Omental fat pad (tissue), 4 donors: ENCODE data around the gene AKAP6. TPM values are rescaled to one million over a fixed set of nuclear protein-coding genes. Genes with fewer than 3 reads are reported as not detected.

Experiments used
- ATAC-seq: fragments of 150-250 bp; one replicate; pipeline ENCODE4 v1.9.1; 2016; ENCODE audit warnings: mild to moderate bottlenecking, moderate library complexity; ENCODE audit not compliant: low FRiP score
- DNase-seq: peaks from one replicate; pipeline ENCODE4 v3.0.0-alpha.2; 2019; ENCODE audit warnings: low spot score
- CTCF ChIP-seq, 3 donors: fragments of 450-650 bp; IDR thresholded peaks; one replicate each; pipeline ENCODE4 v1.5.1; 2016 to 2017; ENCODE audit warnings: antibody characterized with exemption in 3 of 3, mild to moderate bottlenecking in 3 of 3, moderate library complexity in 2 of 3
- total RNA-seq, 4 donors: library from RNA; depleted of rRNA; stranded (reverse); fragments of >200 nt; gene quantifications; one replicate each; pipeline ENCODE4 v1.1.0, GENCODE V29; 2016

AKAP6 gene
- total RNA-seq, 4 donors from 2014 or later = 3.3 to 8.7 (median 5.2) TPM

DNA sequence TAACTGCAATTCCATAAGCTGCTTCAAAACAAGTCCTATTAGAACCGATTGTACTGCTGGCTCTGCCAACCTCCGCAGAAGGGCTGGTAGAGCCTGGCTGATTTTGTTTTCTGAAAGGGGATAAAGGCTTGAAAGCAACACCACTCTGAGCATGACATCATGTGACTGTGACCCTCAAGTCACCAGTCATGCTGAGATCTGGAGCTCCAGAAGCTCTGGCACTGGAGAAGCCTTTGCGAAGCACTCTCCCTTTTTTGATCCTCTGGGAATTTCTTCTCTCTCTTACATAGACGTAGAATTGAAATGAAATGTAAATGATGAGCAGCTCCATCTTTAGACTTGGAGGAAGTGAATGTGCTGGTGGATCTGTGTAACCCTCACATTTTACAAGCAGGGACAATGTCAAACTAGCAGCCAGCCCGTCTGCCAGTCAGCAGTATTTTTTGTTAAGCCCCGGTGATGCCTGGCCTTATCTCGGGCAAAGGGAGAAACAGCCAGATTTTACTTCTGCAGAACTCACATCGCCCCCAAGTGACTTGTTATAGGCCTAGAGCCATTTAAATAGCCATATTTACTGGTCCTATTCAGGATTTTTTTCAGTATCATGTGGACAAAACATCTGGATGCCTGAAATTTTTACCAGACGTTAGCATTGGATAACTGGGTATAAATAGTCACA lies 497.4 kb downstream of the AKAP6 start:
- TF ChIP-seq CTCF (IDR thresholded peaks at IDR 0.05) = no peak
- DNase-seq (no peak), ATAC-seq (no peak)

GRCh38 chr14:32827514-32827913 lies 498.4 kb downstream of the AKAP6 start:
- TF ChIP-seq CTCF (IDR thresholded peaks at IDR 0.05) = no peak
- no peak for DNase-seq
- no peak for ATAC-seq

GRCh38 chr14:32835924-32836323 lies 506.8 kb downstream of the AKAP6 start:
- TF ChIP-seq CTCF (IDR thresholded peaks at IDR 0.05) = no peak
- ATAC-seq = no peak
- no peak for DNase-seq

- no peak for TF ChIP-seq CTCF (IDR thresholded peaks at IDR 0.05)
- no peak for ATAC-seq
- DNase-seq = no peak
Measured at GRCh38 chr14:32841698-32842097, 512.6 kb downstream of the AKAP6 start.

DNA sequence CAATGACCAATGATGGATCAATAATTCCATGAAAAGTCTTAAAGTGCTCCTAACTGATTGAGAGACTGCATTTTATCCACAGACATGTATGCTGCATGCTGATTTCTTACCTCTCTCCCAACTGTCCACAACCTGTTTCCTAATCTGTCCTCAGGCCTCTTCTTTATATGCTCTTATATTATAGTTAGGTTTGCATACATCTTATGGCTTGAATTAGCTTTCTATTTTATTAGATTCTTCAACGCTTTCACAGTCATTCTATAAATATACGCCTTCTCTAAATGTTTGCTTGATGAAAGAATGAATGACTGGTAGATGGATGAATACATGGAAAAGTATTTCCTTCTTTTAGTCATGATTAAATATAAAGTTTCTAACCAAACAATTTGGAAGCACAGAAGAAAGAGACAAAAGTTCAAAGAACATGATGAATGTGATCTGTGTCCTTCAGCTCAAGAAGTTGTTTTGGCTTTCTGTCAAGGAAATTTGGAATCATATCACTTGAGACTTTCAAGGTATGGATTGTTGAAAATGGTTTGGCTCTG lies 517.8 kb downstream of the AKAP6 start:
- no peak for TF ChIP-seq CTCF (IDR thresholded peaks at IDR 0.05)
- ATAC-seq = no peak
- no peak for DNase-seq

- no peak for DNase-seq
- ATAC-seq = no peak
- TF ChIP-seq CTCF (IDR thresholded peaks at IDR 0.05) = no peak
Measured at GRCh38 chr14:32847867-32848266, 518.8 kb downstream of the AKAP6 start.

- DNase-seq (no peak), ATAC-seq (no peak)
- TF ChIP-seq CTCF (IDR thresholded peaks at IDR 0.05) = no peak
Measured at GRCh38 chr14:32865827-32866376, 536.8 kb downstream of the AKAP6 start.
